HG03558 (cell line): ENCODE results near the gene RNU11.
"Not testable (repeated sequence)": the region's sequence is repeated elsewhere in the genome, so short reads cannot be mapped to it uniquely, and the experiment has no call there.

Source experiments
- ATAC-seq: cut with Tn5 transposase; IDR thresholded peaks from one replicate; pipeline ENCODE4 v1.9.1; 2021; ENCODE audit warnings: moderate number of reproducible peaks; ENCODE audit not compliant: unreplicated experiment; ENCODE audit errors: extremely low read depth

The RNU11 gene

GRCh38 chr1:28656335-28656734 lies 7.9 kb downstream of the RNU11 start:
- no peak for ATAC-seq

GRCh38 chr1:28663871-28664470 lies 15.6 kb downstream of the RNU11 start:
- no peak for ATAC-seq

- no peak for ATAC-seq
Observed at GRCh38 chr1:28666806-28667205, 18.4 kb downstream of the RNU11 start.

- ATAC-seq, result peak; percentile 49
Observed at GRCh38 chr1:28668191-28668955, 20.0 kb downstream of the RNU11 start, which contains the start of gene GMEB1. Gene GMEB1 (plus strand): TSS chr1:28668784. CDS start chr1:28683613, 14,829 bp downstream.

- peak; percentile 28 for ATAC-seq
Observed at GRCh38 chr1:28668956-28669723, 20.7 kb downstream of the RNU11 start.

GRCh38 chr1:28671254-28671780 lies 22.9 kb downstream of the RNU11 start:
- no peak for ATAC-seq

GRCh38 chr1:28672971-28673370 lies 24.6 kb downstream of the RNU11 start:
- ATAC-seq, result not testable (repeated sequence)

GRCh38 chr1:28675924-28676257 lies 27.5 kb downstream of the RNU11 start:
- no peak for ATAC-seq

GRCh38 chr1:28680151-28680550 lies 31.8 kb downstream of the RNU11 start:
- ATAC-seq, result no peak

- no peak for ATAC-seq
Observed at GRCh38 chr1:28682840-28683239, 34.4 kb downstream of the RNU11 start.

- ATAC-seq, result no peak
Observed at GRCh38 chr1:28684937-28685336, 36.5 kb downstream of the RNU11 start.

- ATAC-seq, result not testable (repeated sequence)
Observed at GRCh38 chr1:28691627-28692026, 43.2 kb downstream of the RNU11 start.
